ENCODE measurements around the gene KHK.

GRCh38 chr2:27118525-27119329 is 32.2 kb downstream of the KHK start, which contains the start of gene CGREF1:
- no peak for TF ChIP-seq GATA2 (IDR thresholded peaks at IDR 0.05; ENCODE audit: low read depth, low read length)
- TF ChIP-seq GATA3 (IDR thresholded peaks at IDR 0.05; ENCODE audit: low read depth, low read length): no peak
